HepG2 (cell line): ENCODE measurements around the gene FAM131C. TPM values are rescaled to one million over a fixed set of nuclear protein-coding genes. Genes with fewer than 3 reads are reported as not detected.
A peak's percentile ranks its signal among the peaks of the same experiment; 100 is the strongest.

Experiments
- ATAC-seq: fragments of 200-7000 bp; cut with Tn5 transposase; 3 replicates; pipeline ENCODE4 v1.9.1; 2020; ENCODE audit warnings: mild to moderate bottlenecking, moderate library complexity
- BruUV-seq: library from RNA; stranded (reverse); fragments of 400-500 nt; replicated peaks from 2 replicates; lab custom pipeline; 2021; lab: Mats Ljungman, UMichigan
- CTCF ChIA-PET: fragments of 300-600 bp; formaldehyde crosslinking; extraction: SDS; loops from one replicate; lab custom pipeline; 2021; ENCODE audit warnings: low total read pairs, inconsistent platforms, low intra/inter-chr PET ratio; lab: Yijun Ruan, JAX
- POLR2A ChIA-PET: fragments of 350-600 bp; sonication (Branson Sonifier 250); formaldehyde crosslinking; loops from one replicate; lab custom pipeline; 2020; ENCODE audit warnings: antibody characterized with exemption, inconsistent platforms; lab: Yijun Ruan, JAX
- DNase-seq: peaks from one replicate; pipeline ENCODE4 v3.0.0-alpha.2; 2015; ENCODE audit warnings: low spot score
- FAIRE-seq: peaks from 3 replicates; lab custom pipeline; 2011; peaks lifted over from hg19 to GRCh38; lab: Jason Lieb, UNC
- H2AFZ ChIP-seq: one replicate; pipeline ENCODE4 v1.6.1; 2011; ENCODE audit warnings: low read length, inconsistent platforms
- H3K27ac ChIP-seq: fragments of 300-600 bp; 3 replicates; pipeline ENCODE4 v1.8.0; 2011; ENCODE audit warnings: mixed run types, mild to moderate bottlenecking, mixed read lengths, low read length, inconsistent platforms; ENCODE audit not compliant: insufficient read depth; ENCODE audit errors: extremely low read length
- H3K27me3 ChIP-seq, 2 experiments: fragments of 200-600 bp in 1 of 2; 2 replicates in 1 of 2; 3 replicates in 1 of 2; pipeline versions ENCODE4 v1.6.0 to v1.8.0; 2011; ENCODE audit warnings: low read length in 2 of 2, mild to moderate bottlenecking in 2 of 2, moderate library complexity in 2 of 2, inconsistent platforms in 1 of 2; ENCODE audit not compliant: insufficient read depth in 2 of 2, control insufficient read depth in 1 of 2
- H3K36me3 ChIP-seq, 2 experiments: fragments of 200-600 bp in 1 of 2; replicated peaks in 1 of 2; 2 replicates in 1 of 2; 3 replicates in 1 of 2; pipeline versions ENCODE4 v1.5.1 to v1.8.0; 2011; ENCODE audit warnings: low read length in 2 of 2, inconsistent platforms in 1 of 2; ENCODE audit not compliant: insufficient read depth in 2 of 2, control insufficient read depth in 1 of 2
- H3K4me1 ChIP-seq: 2 replicates; pipeline ENCODE4 v1.5.1; 2012; ENCODE audit warnings: low read length, inconsistent platforms; ENCODE audit not compliant: insufficient read depth
- H3K4me2 ChIP-seq: 2 replicates; pipeline ENCODE4 v1.6.0; 2011; ENCODE audit warnings: low read depth, low read length, inconsistent platforms
- H3K4me3 ChIP-seq, 3 experiments: fragments of 200-600 bp in 1 of 3; sonication (generic), shearing (Covaris generic) in 1 of 3; replicated peaks in 1 of 3; 2 replicates each; pipeline ENCODE4 v1.5.1; 2011 to 2016; ENCODE audit warnings: low read length in 3 of 3, inconsistent platforms in 2 of 3, low read depth in 2 of 3, mild to moderate bottlenecking in 2 of 3, control low read depth in 1 of 3, mixed read lengths in 1 of 3; ENCODE audit not compliant: insufficient read depth in 1 of 3
- H3K79me2 ChIP-seq: one replicate; pipeline ENCODE4 v1.6.1; 2011; ENCODE audit warnings: low read length, inconsistent platforms; ENCODE audit not compliant: insufficient read depth
- H3K9ac ChIP-seq: 2 replicates; pipeline ENCODE4 v1.6.0; 2011; ENCODE audit warnings: mild to moderate bottlenecking, low read depth, low read length, inconsistent platforms; ENCODE audit not compliant: insufficient read depth
- H3K9me3 ChIP-seq: 2 replicates; pipeline ENCODE4 v1.5.1; 2012; ENCODE audit warnings: mild to moderate bottlenecking, low read length
- H4K20me1 ChIP-seq: 2 replicates; pipeline ENCODE4 v1.6.0; 2011; ENCODE audit warnings: inconsistent platforms, mild to moderate bottlenecking, low read length, moderate library complexity; ENCODE audit not compliant: insufficient read depth
- ATF7 ChIP-seq, 2 experiments: fragments of 450-650 bp in 1 of 2; sonication (generic) in 1 of 2; formaldehyde crosslinking in 1 of 2; IDR thresholded peaks; 2 replicates each; pipeline versions ENCODE4 v1.4.0 to v1.6.1; 2016 to 2020; ENCODE audit warnings: antibody characterized with exemption in 1 of 2, mild to moderate bottlenecking in 1 of 2, missing genetic modification reagents in 1 of 2
- ATRX ChIP-seq: sonication (generic); formaldehyde crosslinking; IDR thresholded peaks from 2 replicates; pipeline ENCODE4 v1.4.0; 2020; ENCODE audit warnings: missing genetic modification reagents, borderline replicate concordance
- CHD2 ChIP-seq: IDR thresholded peaks from 2 replicates; pipeline ENCODE4 v1.6.1; 2011; ENCODE audit warnings: low read depth, low read length, improper control_type of control experiment
- FUBP1 ChIP-seq: sonication (generic); formaldehyde crosslinking; IDR thresholded peaks from 2 replicates; pipeline ENCODE4 v1.5.1; 2020; ENCODE audit warnings: missing genetic modification reagents, mild to moderate bottlenecking, borderline replicate concordance
- GABPA ChIP-seq, 2 experiments: IDR thresholded peaks; 2 replicates each; pipeline ENCODE4 v1.6.1; 2011 to 2016; ENCODE audit warnings: low read depth in 2 of 2, low read length in 1 of 2, missing biosample characterization in 1 of 2, missing genetic modification characterization in 1 of 2
- HOMEZ ChIP-seq: IDR thresholded peaks from 2 replicates; pipeline ENCODE4 v1.6.1; 2016; ENCODE audit warnings: low read depth
- KLF12 ChIP-seq: sonication (generic); formaldehyde crosslinking; IDR thresholded peaks from 2 replicates; pipeline ENCODE4 v1.4.0; 2020; ENCODE audit warnings: missing genetic modification reagents, borderline replicate concordance
- KLF9 ChIP-seq: IDR thresholded peaks from 2 replicates; pipeline ENCODE4 v1.6.1; 2016; ENCODE audit warnings: low read depth
- NCOR1 ChIP-seq: fragments of 200-600 bp; sonication (generic); IDR thresholded peaks from 2 replicates; pipeline ENCODE4 v1.7.0; 2017; ENCODE audit warnings: antibody characterized with exemption, low read length, borderline replicate concordance
- NRL ChIP-seq: sonication (generic); formaldehyde crosslinking; IDR thresholded peaks from 2 replicates; pipeline ENCODE4 v1.5.0; 2020; ENCODE audit warnings: missing genetic modification reagents, mild to moderate bottlenecking, moderate library complexity, borderline replicate concordance
- PTBP1 ChIP-seq: fragments of 200-400 bp; formaldehyde crosslinking; IDR thresholded peaks from 2 replicates; pipeline ENCODE4 v1.6.1; 2018; ENCODE audit warnings: low read length, low read depth; ENCODE audit not compliant: poor library complexity, severe bottlenecking
- TBX3 ChIP-seq: fragments of 450-650 bp; IDR thresholded peaks from 2 replicates; pipeline ENCODE4 v1.6.1; 2017; ENCODE audit warnings: antibody characterized with exemption, mild to moderate bottlenecking, inconsistent platforms, borderline replicate concordance
- TP53 ChIP-seq: sonication (generic); formaldehyde crosslinking; conservative IDR thresholded peaks from 2 replicates; pipeline ENCODE4 v1.4.0; 2020; ENCODE audit warnings: missing genetic modification reagents
- ZNF10 ChIP-seq: sonication (generic); formaldehyde crosslinking; IDR thresholded peaks from 2 replicates; pipeline ENCODE4 v1.4.0; 2020; ENCODE audit warnings: mild to moderate bottlenecking, low read depth, missing genetic modification reagents, borderline replicate concordance
- ZNF124 ChIP-seq: sonication (generic); formaldehyde crosslinking; IDR thresholded peaks from 2 replicates; pipeline ENCODE4 v1.4.0; 2020; ENCODE audit warnings: missing genetic modification reagents
- ZNF441 ChIP-seq: sonication (generic); formaldehyde crosslinking; IDR thresholded peaks from 2 replicates; pipeline ENCODE4 v1.7.0; 2021; ENCODE audit warnings: missing genetic modification reagents, borderline replicate concordance
- WGBS: methylation state at CpG from one replicate; pipeline ENCODE4 v1.1.6; 2017; ENCODE audit warnings: low lambda C conversion rate; 5-methylcytosine and 5-hydroxymethylcytosine counted together
- in situ Hi-C: cut with HindIII; loops from 2 replicates; pipeline ENCODE4 v1.10.0; 2017; ENCODE audit warnings: low pct_unique_long_range_greater_than_20kb; ENCODE audit not compliant: extremely low pct_ligation_motif_present
- intact Hi-C: fragments of 100-400 bp; cut with micrococcal nuclease; formaldehyde crosslinking; loops from one replicate; pipeline ENCODE4 v1.10.0; 2022; ENCODE audit not compliant: unreplicated experiment
- polyA plus RNA-seq, 8 experiments: library from polyadenylated mRNA; depleted of rRNA in 3 of 8; stranded (reverse) in 7 of 8; unstranded in 1 of 8; fragments of >200 nt; fragmentation: Illumina TruSeq in 4 of 8; extraction: Trizol in 4 of 8; gene quantifications; 2 replicates each; pipeline versions ENCODE4 v1.2.1 to v1.2.3, GENCODE V29; 2011 to 2016; ENCODE audit warnings: low read depth in 4 of 8, missing spikeins in 1 of 8, mixed read lengths in 1 of 8; ENCODE audit not compliant: insufficient read depth in 1 of 8
- total RNA-seq, 5 experiments: library from RNA; depleted of rRNA; stranded (reverse); fragments of >200 nt; fragmentation: Illumina TruSeq; extraction: Trizol; gene quantifications; 2 replicates each; pipeline ENCODE4 v1.2.3, GENCODE V29; 2016; ENCODE audit warnings: low read depth in 1 of 5
- TF ChIP-seq, protein P1 (sequence below): sonication (generic); formaldehyde crosslinking; IDR thresholded peaks from 2 replicates; pipeline ENCODE4 v1.9.0; 2021; ENCODE audit warnings: missing genetic modification reagents, mild to moderate bottlenecking, borderline replicate concordance
- TF ChIP-seq, protein P2 (sequence below): sonication (generic); formaldehyde crosslinking; IDR thresholded peaks from 2 replicates; pipeline ENCODE4 v1.8.0; 2022; ENCODE audit warnings: missing genetic modification reagents, mild to moderate bottlenecking, borderline replicate concordance
- TF ChIP-seq, protein P3 (sequence below): sonication (generic); formaldehyde crosslinking; IDR thresholded peaks from 2 replicates; pipeline ENCODE4 v1.4.0; 2020; ENCODE audit warnings: mild to moderate bottlenecking, missing genetic modification reagents

The FAM131C gene
- total and polyA plus RNA-seq, 2 of the 13 experiments (the other 11 are each of a cell fraction or from before 2014, with no cell fraction given) = 0.07 TPM; not detected in 1

- DNase-seq = no peak
- FAIRE-seq = no peak
- Histone ChIP-seq H4K20me1 (no peaks in the 10 kb centered on the region), H3K4me1 (peaks cover 81% of the 10 kb centered on the region), H3K9ac (no peak overlapping the region), H3K36me3 (no peaks in the 10 kb centered on the region), H3K4me2 (peak overlapping the region; percentile 73), H2AFZ (no peak overlapping the region), H3K27ac (no peak overlapping the region), H3K9me3 (no peaks in the 10 kb centered on the region), H3K27me3 (peaks cover 12 to 84% of the 10 kb centered on the region in 2 experiments; a peak in 4 of 5 replicates), H3K79me2 (no peaks in the 10 kb centered on the region), H3K4me3 (peak overlapping the region in 1 of 3 experiments; percentile 65; a peak in 1 of 6 replicates)
- in situ Hi-C loops (no loop called here), intact Hi-C loops (no loop called here)
- no TSS peak for BruUV-seq
- WGBS = 20% methylated on average over 4 of the region's 10 CpGs
- ChIA-PET POLR2A (no interaction called here), CTCF (no interaction called here)
- TF ChIP-seq PTBP1 (no peak), CHD2 (no peak), ZNF441 (CRISPR knock-in tag) (no peak), NRL (CRISPR knock-in tag) (no peak), TP53 (CRISPR knock-in tag) (no peak), HOMEZ (CRISPR knock-in tag) (no peak), ATF7 (IDR thresholded peaks at IDR 0.05) (no peak), ATF7 (CRISPR knock-in tag; IDR thresholded peaks at IDR 0.05) (no peak), KLF9 (no peak), KLF12 (CRISPR knock-in tag) (no peak), FUBP1 (no peak), ATRX (CRISPR knock-in tag) (no peak), GABPA (IDR thresholded peaks at IDR 0.05; ENCODE audit: low read depth, low read length) (no peak), GABPA (CRISPR knock-in tag; IDR thresholded peaks at IDR 0.05; ENCODE audit: low read depth) (no peak), ZNF124 (no peak), TBX3 (no peak), NCOR1 (no peak), ZNF10 (no peak)
- TF ChIP-seq, protein P1, sequence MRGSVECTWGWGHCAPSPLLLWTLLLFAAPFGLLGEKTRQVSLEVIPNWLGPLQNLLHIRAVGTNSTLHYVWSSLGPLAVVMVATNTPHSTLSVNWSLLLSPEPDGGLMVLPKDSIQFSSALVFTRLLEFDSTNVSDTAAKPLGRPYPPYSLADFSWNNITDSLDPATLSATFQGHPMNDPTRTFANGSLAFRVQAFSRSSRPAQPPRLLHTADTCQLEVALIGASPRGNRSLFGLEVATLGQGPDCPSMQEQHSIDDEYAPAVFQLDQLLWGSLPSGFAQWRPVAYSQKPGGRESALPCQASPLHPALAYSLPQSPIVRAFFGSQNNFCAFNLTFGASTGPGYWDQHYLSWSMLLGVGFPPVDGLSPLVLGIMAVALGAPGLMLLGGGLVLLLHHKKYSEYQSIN (CRISPR knock-in tag) = no peak
- TF ChIP-seq, protein P2, sequence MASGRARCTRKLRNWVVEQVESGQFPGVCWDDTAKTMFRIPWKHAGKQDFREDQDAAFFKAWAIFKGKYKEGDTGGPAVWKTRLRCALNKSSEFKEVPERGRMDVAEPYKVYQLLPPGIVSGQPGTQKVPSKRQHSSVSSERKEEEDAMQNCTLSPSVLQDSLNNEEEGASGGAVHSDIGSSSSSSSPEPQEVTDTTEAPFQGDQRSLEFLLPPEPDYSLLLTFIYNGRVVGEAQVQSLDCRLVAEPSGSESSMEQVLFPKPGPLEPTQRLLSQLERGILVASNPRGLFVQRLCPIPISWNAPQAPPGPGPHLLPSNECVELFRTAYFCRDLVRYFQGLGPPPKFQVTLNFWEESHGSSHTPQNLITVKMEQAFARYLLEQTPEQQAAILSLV = no peak
- TF ChIP-seq, protein P3, sequence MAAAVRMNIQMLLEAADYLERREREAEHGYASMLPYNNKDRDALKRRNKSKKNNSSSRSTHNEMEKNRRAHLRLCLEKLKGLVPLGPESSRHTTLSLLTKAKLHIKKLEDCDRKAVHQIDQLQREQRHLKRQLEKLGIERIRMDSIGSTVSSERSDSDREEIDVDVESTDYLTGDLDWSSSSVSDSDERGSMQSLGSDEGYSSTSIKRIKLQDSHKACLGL (CRISPR knock-in tag) = no peak
- ATAC-seq = no peak; the same call in 2 of the 3 replicates
Measured at GRCh38 chr1:16017076-16017460, 56.4 kb downstream of the FAM131C start.
